PC-3 (cell line): ENCODE results near the gene RASA2. TPM values are rescaled to one million over a fixed set of nuclear protein-coding genes. Genes with fewer than 3 reads are reported as not detected.

Source experiments
- ATAC-seq: fragments of 200-7000 bp; cut with Tn5 transposase; 2 replicates; pipeline ENCODE4 v1.9.1; 2020; ENCODE audit warnings: mild to moderate bottlenecking, moderate library complexity
- BruUV-seq: library from RNA; stranded (reverse); fragments of 400-500 nt; replicated peaks from 2 replicates; lab custom pipeline; 2021; lab: Mats Ljungman, UMichigan
- CTCF ChIA-PET: fragments of 300-600 bp; sonication (Branson Sonifier 250); formaldehyde crosslinking; loops from one replicate; lab custom pipeline; 2022; ENCODE audit warnings: antibody characterized with exemption; lab: Charles Lee
- POLR2A ChIA-PET: fragments of 300-600 bp; sonication (Branson Sonifier 250); formaldehyde crosslinking; loops from one replicate; lab custom pipeline; 2022; ENCODE audit warnings: antibody characterized with exemption; ENCODE audit not compliant: unreplicated experiment; lab: Charles Lee
- DNase-seq: peaks from one replicate; pipeline ENCODE4 v3.0.0-alpha.2; 2015
- H2AFZ ChIP-seq: fragments of 300-600 bp; sonication (generic); 2 replicates; pipeline ENCODE4 v1.6.0; 2016; ENCODE audit warnings: antibody characterized with exemption, low read length
- H3F3A ChIP-seq: fragments of 300-600 bp; sonication (generic); one replicate; pipeline ENCODE4 v1.6.0; 2017; ENCODE audit warnings: antibody characterized with exemption, low read length, control low read depth, mild to moderate bottlenecking; ENCODE audit not compliant: unreplicated experiment
- H3K27ac ChIP-seq: fragments of 300-600 bp; sonication (generic); 2 replicates; pipeline ENCODE4 v1.5.1; 2016; ENCODE audit warnings: mild to moderate bottlenecking, low read length
- H3K27me3 ChIP-seq: fragments of 300-600 bp; sonication (generic); 2 replicates; pipeline ENCODE4 v1.6.1; 2016; ENCODE audit warnings: low read length, mixed read lengths
- H3K36me3 ChIP-seq: fragments of 300-600 bp; sonication (generic); 2 replicates; pipeline ENCODE4 v1.6.1; 2016; ENCODE audit warnings: low read depth, mixed run types, low read length, mixed read lengths
- H3K4me1 ChIP-seq: fragments of 300-600 bp; sonication (generic); 2 replicates; pipeline ENCODE4 v1.5.1; 2016; ENCODE audit warnings: low read length; ENCODE audit not compliant: insufficient read depth
- H3K4me2 ChIP-seq: fragments of 300-600 bp; sonication (generic); 2 replicates; pipeline ENCODE4 v1.6.0; 2016; ENCODE audit warnings: low read length
- H3K4me3 ChIP-seq: fragments of 300-600 bp; sonication (generic); 2 replicates; pipeline ENCODE4 v1.5.1; 2016; ENCODE audit warnings: mild to moderate bottlenecking, low read length, mixed read lengths
- H3K79me2 ChIP-seq: fragments of 300-600 bp; sonication (generic); 2 replicates; pipeline ENCODE4 v1.6.1; 2017; ENCODE audit warnings: low read length, mixed read lengths
- H3K9ac ChIP-seq: fragments of 300-600 bp; sonication (generic); 2 replicates; pipeline ENCODE4 v1.6.0; 2016; ENCODE audit warnings: mild to moderate bottlenecking, low read length
- H3K9me2 ChIP-seq: fragments of 300-600 bp; sonication (generic); replicated peaks from 2 replicates; pipeline ENCODE4 v1.6.1; 2016; ENCODE audit warnings: mixed run types, low read length, mixed read lengths
- H3K9me3 ChIP-seq: fragments of 300-600 bp; sonication (generic); 2 replicates; pipeline ENCODE4 v1.6.1; 2016; ENCODE audit warnings: low read length, mixed read lengths
- H4K20me1 ChIP-seq: fragments of 300-600 bp; sonication (generic); 2 replicates; pipeline ENCODE4 v1.6.1; 2016; ENCODE audit warnings: low read length, mixed read lengths
- EZH2 ChIP-seq: fragments of 300-600 bp; sonication (generic); IDR thresholded peaks from one replicate; pipeline ENCODE4 v1.6.1; 2017; ENCODE audit warnings: antibody characterized with exemption, mild to moderate bottlenecking, low read length; ENCODE audit not compliant: unreplicated experiment
- EZH2phosphoT487 ChIP-seq: fragments of 300-600 bp; sonication (generic); IDR thresholded peaks from 2 replicates; pipeline ENCODE4 v1.6.1; 2018; ENCODE audit warnings: mild to moderate bottlenecking, antibody characterized with exemption, low read length, borderline replicate concordance
- intact Hi-C: fragments of 100-400 bp; cut with micrococcal nuclease; formaldehyde crosslinking; loops from 2 replicates; pipeline ENCODE4 v1.9.0; 2023
- total RNA-seq: library from RNA; depleted of rRNA; stranded (reverse); fragments of >200 nt; gene quantifications from 2 replicates; pipeline ENCODE4 v1.2.3, GENCODE V29; 2014
- TF ChIP-seq, protein P1 (sequence below): fragments of 300-600 bp; sonication (generic); conservative IDR thresholded peaks from 2 replicates; pipeline ENCODE4 v1.5.1; 2017; ENCODE audit warnings: antibody characterized with exemption, low read depth, mild to moderate bottlenecking, low read length

RASA2 gene
- total RNA-seq, 1 experiment from 2014 or later: 3.7 TPM

DNA sequence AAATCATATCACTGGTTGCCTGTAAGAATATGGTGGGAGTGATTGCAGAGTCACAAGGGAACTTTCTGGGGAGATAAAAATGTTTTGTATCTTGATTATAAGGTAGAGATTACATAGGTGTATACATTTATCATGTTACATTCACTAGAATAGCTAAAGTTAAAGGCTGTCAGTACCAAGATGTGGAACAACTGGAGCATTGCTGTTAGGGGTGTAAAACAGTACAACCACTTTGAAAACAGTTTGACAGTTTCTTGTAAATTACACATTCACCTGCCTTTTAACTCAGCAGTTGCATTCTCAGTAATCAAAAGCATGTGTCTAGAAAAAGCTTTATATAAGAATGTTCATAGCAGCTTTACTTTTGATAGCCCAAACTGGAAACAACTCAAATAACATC is 27.6 kb downstream of the RASA2 start:
- no peak overlapping the region for H3K9ac ChIP-seq
- no TSS peak for BruUV-seq
- TF ChIP-seq, protein P1, sequence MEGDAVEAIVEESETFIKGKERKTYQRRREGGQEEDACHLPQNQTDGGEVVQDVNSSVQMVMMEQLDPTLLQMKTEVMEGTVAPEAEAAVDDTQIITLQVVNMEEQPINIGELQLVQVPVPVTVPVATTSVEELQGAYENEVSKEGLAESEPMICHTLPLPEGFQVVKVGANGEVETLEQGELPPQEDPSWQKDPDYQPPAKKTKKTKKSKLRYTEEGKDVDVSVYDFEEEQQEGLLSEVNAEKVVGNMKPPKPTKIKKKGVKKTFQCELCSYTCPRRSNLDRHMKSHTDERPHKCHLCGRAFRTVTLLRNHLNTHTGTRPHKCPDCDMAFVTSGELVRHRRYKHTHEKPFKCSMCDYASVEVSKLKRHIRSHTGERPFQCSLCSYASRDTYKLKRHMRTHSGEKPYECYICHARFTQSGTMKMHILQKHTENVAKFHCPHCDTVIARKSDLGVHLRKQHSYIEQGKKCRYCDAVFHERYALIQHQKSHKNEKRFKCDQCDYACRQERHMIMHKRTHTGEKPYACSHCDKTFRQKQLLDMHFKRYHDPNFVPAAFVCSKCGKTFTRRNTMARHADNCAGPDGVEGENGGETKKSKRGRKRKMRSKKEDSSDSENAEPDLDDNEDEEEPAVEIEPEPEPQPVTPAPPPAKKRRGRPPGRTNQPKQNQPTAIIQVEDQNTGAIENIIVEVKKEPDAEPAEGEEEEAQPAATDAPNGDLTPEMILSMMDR: no peak
- TF ChIP-seq EZH2phosphoT487: no peak
- TF ChIP-seq EZH2: no peak
- peaks cover 7% of the 10 kb centered on the region; the same call in 1 of the 2 replicates for H3K79me2 ChIP-seq
- H3K4me2 ChIP-seq: no peak overlapping the region
- H3K9me2 ChIP-seq: no peaks in the 10 kb centered on the region
- no peaks in the 10 kb centered on the region; the same call in 1 of the 2 replicates for H3K36me3 ChIP-seq
- ATAC-seq (no peak), DNase-seq (no peak)
- H3K27ac ChIP-seq: no peak overlapping the region
- H3K27me3 ChIP-seq: no peaks in the 10 kb centered on the region
- POLR2A ChIA-PET: no interaction called here
- H4K20me1 ChIP-seq: no peaks in the 10 kb centered on the region
- H2AFZ ChIP-seq: no peak overlapping the region
- no peaks in the 10 kb centered on the region for H3F3A ChIP-seq
- CTCF ChIA-PET: no interaction called here
- no peaks in the 10 kb centered on the region for H3K4me1 ChIP-seq
- H3K9me3 ChIP-seq: no peaks in the 10 kb centered on the region
- intact Hi-C loops: no loop called here
- H3K4me3 ChIP-seq: no peak overlapping the region

- DNase-seq (no peak), ATAC-seq (no peak)
- no peaks in the 10 kb centered on the region for H3F3A ChIP-seq
- H3K4me2 ChIP-seq: no peak overlapping the region
- intact Hi-C loops: no loop called here
- H3K79me2 ChIP-seq: no peaks in the 10 kb centered on the region
- CTCF ChIA-PET: no interaction called here
- H2AFZ ChIP-seq: no peak overlapping the region
- no peaks in the 10 kb centered on the region; the same call in 1 of the 2 replicates for H3K36me3 ChIP-seq
- H4K20me1 ChIP-seq: no peaks in the 10 kb centered on the region
- H3K27ac ChIP-seq: no peak overlapping the region
- no peak overlapping the region for H3K4me3 ChIP-seq
- TF ChIP-seq EZH2phosphoT487: no peak
- no peak for TF ChIP-seq EZH2
- TF ChIP-seq, protein P1: no peak
- H3K27me3 ChIP-seq: no peaks in the 10 kb centered on the region
- no peak overlapping the region for H3K9ac ChIP-seq
- no peaks in the 10 kb centered on the region for H3K9me3 ChIP-seq
- POLR2A ChIA-PET: no interaction called here
- 0 out of 2 replicates have a peak, but pooled peaks cover 5% of the 10 kb centered on the region for H3K4me1 ChIP-seq
- H3K9me2 ChIP-seq: no peaks in the 10 kb centered on the region
- BruUV-seq: no TSS peak
Observed at GRCh38 chr3:141519587-141519986, 32.8 kb downstream of the RASA2 start.

DNA sequence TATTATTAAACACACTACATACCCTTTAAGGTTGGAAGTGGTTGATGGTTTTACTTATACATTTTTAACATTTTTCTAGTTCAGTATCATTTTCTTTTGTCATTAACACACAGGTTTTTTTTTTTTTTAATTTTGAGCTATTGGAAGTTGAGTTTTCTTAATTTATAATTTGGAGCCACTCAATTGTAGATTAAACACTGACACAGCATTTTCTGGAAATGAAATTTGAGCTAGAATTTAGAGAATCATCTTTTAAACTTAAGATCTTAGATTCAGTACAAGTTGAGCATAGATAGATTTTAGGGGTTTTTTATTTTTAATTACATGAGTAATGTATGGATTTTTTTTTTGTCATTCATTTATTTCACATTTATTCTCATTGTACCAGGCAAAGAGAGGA is 35.0 kb downstream of the RASA2 start:
- Histone ChIP-seq H3K4me2 (no peak overlapping the region), H3F3A (no peaks in the 10 kb centered on the region), H3K9ac (no peak overlapping the region), H3K4me1 (0 out of 2 replicates have a peak, but pooled peaks cover 5% of the 10 kb centered on the region), H2AFZ (no peak overlapping the region), H3K27me3 (no peaks in the 10 kb centered on the region), H3K9me3 (no peaks in the 10 kb centered on the region), H3K4me3 (no peak overlapping the region), H3K27ac (no peak overlapping the region), H3K36me3 (no peaks in the 10 kb centered on the region), H3K9me2 (no peaks in the 10 kb centered on the region), H4K20me1 (no peaks in the 10 kb centered on the region), H3K79me2 (no peaks in the 10 kb centered on the region)
- ATAC-seq (no peak), DNase-seq (no peak)
- intact Hi-C loops: no loop called here
- ChIA-PET CTCF (interaction anchor here (0.5 kb wide), 1 partner anchor 68 kb away, joined by 3 read pairs; no protein-coding TSS in a partner anchor), POLR2A (no interaction called here)
- TF ChIP-seq, protein P1: no peak
- TF ChIP-seq EZH2phosphoT487 (no peak), EZH2 (no peak)
- BruUV-seq: no TSS peak
